PC-9 (cell line): ENCODE measurements around the gene STUM.

Source experiments
- EZH2 ChIP-seq: fragments of 200-600 bp; sonication (generic); IDR thresholded peaks from 2 replicates; pipeline ENCODE4 v1.8.0; 2017; ENCODE audit warnings: antibody characterized with exemption, low read depth
- TF ChIP-seq, protein P1 (sequence below): fragments of 200-600 bp; sonication (generic); conservative IDR thresholded peaks from 2 replicates; pipeline ENCODE4 v1.6.1; 2017; ENCODE audit warnings: mixed run types, antibody characterized with exemption, mild to moderate bottlenecking, moderate library complexity

GRCh38 chr1:226658546-226659125 is 110.1 kb downstream of the STUM start:
- TF ChIP-seq, protein P1, sequence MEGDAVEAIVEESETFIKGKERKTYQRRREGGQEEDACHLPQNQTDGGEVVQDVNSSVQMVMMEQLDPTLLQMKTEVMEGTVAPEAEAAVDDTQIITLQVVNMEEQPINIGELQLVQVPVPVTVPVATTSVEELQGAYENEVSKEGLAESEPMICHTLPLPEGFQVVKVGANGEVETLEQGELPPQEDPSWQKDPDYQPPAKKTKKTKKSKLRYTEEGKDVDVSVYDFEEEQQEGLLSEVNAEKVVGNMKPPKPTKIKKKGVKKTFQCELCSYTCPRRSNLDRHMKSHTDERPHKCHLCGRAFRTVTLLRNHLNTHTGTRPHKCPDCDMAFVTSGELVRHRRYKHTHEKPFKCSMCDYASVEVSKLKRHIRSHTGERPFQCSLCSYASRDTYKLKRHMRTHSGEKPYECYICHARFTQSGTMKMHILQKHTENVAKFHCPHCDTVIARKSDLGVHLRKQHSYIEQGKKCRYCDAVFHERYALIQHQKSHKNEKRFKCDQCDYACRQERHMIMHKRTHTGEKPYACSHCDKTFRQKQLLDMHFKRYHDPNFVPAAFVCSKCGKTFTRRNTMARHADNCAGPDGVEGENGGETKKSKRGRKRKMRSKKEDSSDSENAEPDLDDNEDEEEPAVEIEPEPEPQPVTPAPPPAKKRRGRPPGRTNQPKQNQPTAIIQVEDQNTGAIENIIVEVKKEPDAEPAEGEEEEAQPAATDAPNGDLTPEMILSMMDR, result no peak
- TF ChIP-seq EZH2, result no peak
